NCI-H2107 treated with DMSO at 0.1 percent for 48 hours (cell line): ENCODE measurements around the gene KLKB1.

ENCODE experiments used
- DNase-seq: peaks from one replicate; lab custom pipeline; 2025; ENCODE audit not compliant: unreplicated experiment; lab: John Stamatoyannopoulos, UW

Gene KLKB1

DNA sequence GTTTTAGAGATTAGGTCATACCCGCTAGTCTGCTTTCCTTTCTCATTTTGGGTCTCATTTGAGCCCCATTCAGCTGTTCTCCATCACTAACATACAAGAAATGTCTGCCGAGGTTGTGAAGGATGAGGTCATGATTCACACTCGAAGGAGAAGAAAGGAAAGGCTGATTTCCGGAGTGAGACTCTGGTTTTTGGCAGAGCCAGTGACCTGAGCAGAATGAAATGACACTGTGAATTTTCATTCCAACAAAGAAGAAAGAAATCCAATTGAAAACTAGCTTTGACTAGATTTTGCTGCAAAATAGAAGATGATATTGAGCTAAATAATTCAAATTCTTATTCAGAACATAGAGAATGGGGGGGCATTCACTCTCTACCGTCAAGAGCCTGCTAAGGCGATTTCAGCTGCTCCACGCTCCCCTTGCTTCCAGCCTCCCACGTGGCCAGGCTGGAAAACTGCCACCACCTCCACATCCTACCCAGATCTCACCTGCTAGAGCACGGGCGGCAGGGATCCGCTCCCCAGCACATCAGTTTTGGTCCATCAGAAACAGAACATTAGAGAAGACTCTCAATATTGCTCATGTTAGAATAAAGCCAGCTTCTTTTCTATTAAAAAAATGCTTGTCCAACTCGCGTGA lies 77.7 kb downstream of the KLKB1 start:
- no peak for DNase-seq

DNA sequence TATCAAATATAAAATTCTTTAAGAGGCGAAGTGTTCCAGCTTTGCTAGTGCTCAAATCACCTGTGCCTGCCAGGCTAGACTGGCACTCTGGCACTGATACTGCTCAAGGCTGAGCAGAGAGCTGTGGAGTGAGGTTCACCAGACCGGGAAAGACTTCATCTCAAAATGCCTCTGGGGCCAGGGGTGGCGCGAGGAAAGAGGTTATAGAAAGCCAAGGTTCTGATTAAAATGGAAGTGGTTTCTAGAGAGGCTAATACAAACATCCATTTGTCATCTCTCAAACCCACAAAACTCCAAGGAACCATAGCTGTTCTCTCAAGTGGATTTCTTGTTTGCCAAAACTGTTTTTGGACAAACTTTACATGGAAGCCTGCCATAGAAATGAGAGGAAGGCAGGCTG lies 80.2 kb downstream of the KLKB1 start:
- no peak for DNase-seq

DNA sequence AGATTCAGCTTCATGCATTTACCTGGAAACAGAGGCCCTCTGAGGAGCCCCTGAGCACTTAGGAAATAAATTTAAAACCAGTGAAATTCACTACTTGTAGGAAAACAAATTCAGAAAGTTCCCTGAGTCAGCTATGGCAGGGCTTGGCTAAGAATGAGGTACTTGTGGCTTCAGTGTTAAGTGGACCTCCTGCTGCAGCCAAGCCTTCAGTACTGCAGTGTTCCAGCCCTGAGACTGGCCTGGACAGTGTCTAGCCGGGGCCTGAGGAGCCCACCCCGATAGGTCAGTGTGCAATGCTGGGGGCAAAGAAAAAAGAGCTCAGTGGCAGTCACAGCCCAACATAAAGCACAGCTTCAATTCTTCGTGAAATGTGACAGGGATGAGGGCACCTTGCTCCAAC lies 80.6 kb downstream of the KLKB1 start:
- DNase-seq = no peak
